H9 (cell line): ENCODE measurements around the gene SLC24A3. TPM values are rescaled to one million over a fixed set of nuclear protein-coding genes. Genes with fewer than 3 reads are reported as not detected.

Experiments
- DNase-seq: peaks from one replicate; pipeline ENCODE4 v3.0.0-alpha.2; 2017
- H2AFZ ChIP-seq: one replicate; pipeline ENCODE4 v1.6.1; 2013; ENCODE audit warnings: mild to moderate bottlenecking, low read length, control low read depth, moderate library complexity
- H2AK5ac ChIP-seq: 2 replicates; pipeline ENCODE4 v1.6.1; 2013; ENCODE audit warnings: low read length, control low read depth, mixed read lengths; ENCODE audit not compliant: insufficient read length
- H2BK120ac ChIP-seq: one replicate; pipeline ENCODE4 v1.6.1; 2013; ENCODE audit warnings: low read depth, mild to moderate bottlenecking, low read length, control low read depth, inconsistent platforms; ENCODE audit not compliant: poor library complexity, severe bottlenecking
- H2BK12ac ChIP-seq: 2 replicates; pipeline ENCODE4 v1.6.1; 2013; ENCODE audit warnings: low read length, control low read depth, mixed read lengths, low read depth; ENCODE audit not compliant: insufficient read length
- H2BK15ac ChIP-seq: 2 replicates; pipeline ENCODE4 v1.6.1; 2013; ENCODE audit warnings: low read depth, low read length, control low read depth
- H2BK20ac ChIP-seq: one replicate; pipeline ENCODE4 v1.6.1; 2013; ENCODE audit warnings: low read depth, mild to moderate bottlenecking, low read length, control low read depth, inconsistent platforms; ENCODE audit not compliant: poor library complexity, severe bottlenecking
- H2BK5ac ChIP-seq: 2 replicates; pipeline ENCODE4 v1.6.1; 2013; ENCODE audit warnings: low read length, control low read depth, mixed read lengths; ENCODE audit not compliant: insufficient read length
- H3K14ac ChIP-seq: 2 replicates; pipeline ENCODE4 v1.6.1; 2013; ENCODE audit warnings: low read length, control low read depth; ENCODE audit not compliant: insufficient read depth
- H3K18ac ChIP-seq: 2 replicates; pipeline ENCODE4 v1.6.1; 2013; ENCODE audit warnings: low read depth, mild to moderate bottlenecking, mixed read lengths, low read length, control low read depth; ENCODE audit not compliant: insufficient read length
- H3K23ac ChIP-seq: 2 replicates; pipeline ENCODE4 v1.6.1; 2013; ENCODE audit warnings: low read length, control low read depth, mixed read lengths, low read depth; ENCODE audit not compliant: insufficient read length
- H3K23me2 ChIP-seq: 2 replicates; pipeline ENCODE4 v1.6.1; 2013; ENCODE audit warnings: low read depth, mild to moderate bottlenecking, mixed read lengths, low read length, control low read depth; ENCODE audit not compliant: insufficient read length, poor library complexity, severe bottlenecking
- H3K27ac ChIP-seq: 2 replicates; pipeline ENCODE4 v1.5.1; 2013; ENCODE audit warnings: low read length, control low read depth, mixed read lengths, low read depth; ENCODE audit not compliant: insufficient read length
- H3K27me3 ChIP-seq: 2 replicates; pipeline ENCODE4 v1.6.1; 2013; ENCODE audit warnings: low read length, control low read depth, inconsistent platforms; ENCODE audit not compliant: insufficient read depth
- H3K4ac ChIP-seq: 2 replicates; pipeline ENCODE4 v1.6.1; 2013; ENCODE audit warnings: low read depth, mild to moderate bottlenecking, control low read depth, inconsistent platforms, low read length, moderate library complexity
- H3K4me1 ChIP-seq: 2 replicates; pipeline ENCODE4 v1.6.1; 2013; ENCODE audit warnings: low read length, control low read depth, inconsistent platforms; ENCODE audit not compliant: insufficient read depth
- H3K4me2 ChIP-seq: 2 replicates; pipeline ENCODE4 v1.6.1; 2013; ENCODE audit warnings: low read length, control low read depth, mixed read lengths; ENCODE audit not compliant: insufficient read length, insufficient read depth
- H3K56ac ChIP-seq: 2 replicates; pipeline ENCODE4 v1.6.1; 2013; ENCODE audit warnings: low read depth, mild to moderate bottlenecking, mixed read lengths, low read length, control low read depth; ENCODE audit not compliant: insufficient read length
- H3K79me1 ChIP-seq: 2 replicates; pipeline ENCODE4 v1.6.1; 2013; ENCODE audit warnings: low read depth, mild to moderate bottlenecking, moderate library complexity, low read length, control low read depth, inconsistent platforms; ENCODE audit not compliant: insufficient read depth, poor library complexity, severe bottlenecking
- H3K79me2 ChIP-seq: 2 replicates; pipeline ENCODE4 v1.6.1; 2013; ENCODE audit warnings: low read length, control low read depth, inconsistent platforms; ENCODE audit not compliant: insufficient read depth
- H3K9ac ChIP-seq: 2 replicates; pipeline ENCODE4 v1.6.1; 2013; ENCODE audit warnings: low read length, control low read depth, mixed read lengths; ENCODE audit not compliant: insufficient read length; ENCODE audit errors: extremely low read depth
- H3K9me3 ChIP-seq: one replicate; pipeline ENCODE4 v1.6.1; 2013; ENCODE audit warnings: low read depth, low read length, inconsistent platforms; ENCODE audit not compliant: control insufficient read depth
- H3T11ph ChIP-seq: one replicate; pipeline ENCODE4 v1.6.1; 2013; ENCODE audit warnings: mild to moderate bottlenecking, low read length, control low read depth, inconsistent platforms
- H4K20me1 ChIP-seq: one replicate; pipeline ENCODE4 v1.6.1; 2013; ENCODE audit not compliant: control insufficient read depth, insufficient read length, insufficient read depth
- H4K5ac ChIP-seq: 2 replicates; pipeline ENCODE4 v1.6.1; 2013; ENCODE audit warnings: low read depth, mild to moderate bottlenecking, mixed read lengths, low read length, control low read depth; ENCODE audit not compliant: insufficient read length
- H4K8ac ChIP-seq: replicated peaks from 2 replicates; pipeline ENCODE4 v1.6.1; 2013; ENCODE audit warnings: low read length, control low read depth, mixed read lengths, low read depth; ENCODE audit not compliant: insufficient read length
- H4K91ac ChIP-seq: 2 replicates; pipeline ENCODE4 v1.6.1; 2013; ENCODE audit warnings: low read depth, mild to moderate bottlenecking, moderate library complexity, mixed read lengths, low read length, control low read depth; ENCODE audit not compliant: insufficient read length
- H3K27ac Mint-ChIP-seq, 3 experiments: 2 replicates in 2 of 3; 3 replicates in 1 of 3; pipeline ENCODE4 v1.8.0; 2020 to 2021; ENCODE audit warnings: mixed read lengths in 3 of 3, mild to moderate bottlenecking in 1 of 3, moderate library complexity in 1 of 3
- H3K27me3 Mint-ChIP-seq: 2 replicates; pipeline ENCODE4 v1.8.0; 2021; ENCODE audit warnings: low read depth, mild to moderate bottlenecking, moderate library complexity, mixed read lengths
- H3K36me3 Mint-ChIP-seq, 3 experiments: 2 replicates in 2 of 3; 3 replicates in 1 of 3; pipeline ENCODE4 v1.8.0; 2020 to 2021; ENCODE audit warnings: low read depth in 3 of 3, mixed read lengths in 3 of 3; ENCODE audit not compliant: insufficient read depth in 1 of 3
- H3K4me1 Mint-ChIP-seq, 2 experiments: 2 replicates each; pipeline ENCODE4 v1.8.0; 2020; ENCODE audit warnings: mixed read lengths in 2 of 2
- H3K4me3 Mint-ChIP-seq, 2 experiments: 2 replicates in 1 of 2; 3 replicates in 1 of 2; pipeline ENCODE4 v1.8.0; 2020 to 2021; ENCODE audit warnings: mild to moderate bottlenecking in 2 of 2, mixed read lengths in 2 of 2, moderate library complexity in 1 of 2
- H3K9me3 Mint-ChIP-seq, 2 experiments: 2 replicates in 1 of 2; 3 replicates in 1 of 2; pipeline ENCODE4 v1.8.0; 2020; ENCODE audit warnings: mild to moderate bottlenecking in 2 of 2, mixed read lengths in 2 of 2, moderate library complexity in 1 of 2
- WGBS: extraction: QIAGEN DNeasy Blood & Tissue Kit; methylation state at CpG from one replicate; pipeline ENCODE4 v1.1.7; 2013; ENCODE audit warnings: missing lambda C conversion rate, low lambda C conversion rate, mixed read lengths; ENCODE audit not compliant: insufficient read length; ENCODE audit errors: extremely low coverage; 5-methylcytosine and 5-hydroxymethylcytosine counted together
- total RNA-seq: library from RNA; stranded (reverse); gene quantifications from 2 replicates; pipeline ENCODE4 v1.2.1, GENCODE V29; 2021
- TF ChIP-seq, protein P1 (sequence below): fragments of 200-600 bp; sonication (generic); conservative IDR thresholded peaks from 3 replicates; pipeline ENCODE4 v1.8.0; 2021; ENCODE audit warnings: antibody characterized with exemption, mild to moderate bottlenecking

The SLC24A3 gene
- total RNA-seq, 1 experiment from 2014 or later, result 0.83 TPM

DNA sequence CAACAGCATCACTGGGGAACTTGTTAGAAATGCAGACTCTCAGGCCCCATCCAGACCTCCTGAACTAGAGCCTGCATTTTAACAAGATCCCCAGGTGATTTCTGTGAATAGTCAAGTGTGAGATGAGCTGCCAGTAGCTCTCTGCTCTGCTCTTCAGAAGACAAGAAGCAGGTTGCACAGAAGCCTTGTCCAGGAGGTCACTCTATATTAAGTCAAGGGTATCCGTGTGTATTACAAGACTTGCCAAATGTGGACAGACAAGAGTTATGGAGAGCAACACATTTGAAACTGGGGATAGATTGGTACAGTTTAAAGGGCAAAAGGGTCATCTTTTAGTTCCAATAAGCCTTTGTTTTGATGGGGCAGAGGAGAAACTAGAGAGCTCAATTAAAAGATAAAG lies 522.4 kb downstream of the SLC24A3 start:
- Histone ChIP-seq H3K9me3 (no peaks in the 10 kb centered on the region), H3K27me3 (no peaks in the 10 kb centered on the region), H3K4me2 (no peak overlapping the region), H3K9ac (no peak overlapping the region), H2BK12ac (no peak overlapping the region), H3K14ac (no peak overlapping the region), H2AK5ac (no peak overlapping the region), H3K56ac (no peak overlapping the region), H3K79me1 (no peaks in the 10 kb centered on the region), H4K5ac (no peak overlapping the region), H3K4me1 (no peaks in the 10 kb centered on the region), H3K79me2 (no peaks in the 10 kb centered on the region), H3K23ac (no peak overlapping the region), H4K8ac (no peak overlapping the region), H3K23me2 (no peaks in the 10 kb centered on the region), H2BK20ac (no peak overlapping the region), H3K27ac (no peak overlapping the region), H2BK5ac (no peak overlapping the region), H3K18ac (no peak overlapping the region), H3K4ac (no peak overlapping the region), H2AFZ (no peak overlapping the region), H4K91ac (no peak overlapping the region), H2BK120ac (no peak overlapping the region), H4K20me1 (no peaks in the 10 kb centered on the region), H2BK15ac (no peak overlapping the region), H3T11ph (no peak overlapping the region)
- Mint-ChIP-seq H3K27me3 (no peaks in the 10 kb centered on the region), H3K9me3 (no peaks in the 10 kb centered on the region), H3K4me3 (no peak overlapping the region), H3K4me1 (peaks cover 8 to 11% of the 10 kb centered on the region in 2 experiments), H3K27ac (no peak overlapping the region), H3K36me3 (no peaks in the 10 kb centered on the region)
- no CpG with 5 or more reads among the region's 1 CpG for WGBS
- no peak for DNase-seq
- TF ChIP-seq, protein P1, sequence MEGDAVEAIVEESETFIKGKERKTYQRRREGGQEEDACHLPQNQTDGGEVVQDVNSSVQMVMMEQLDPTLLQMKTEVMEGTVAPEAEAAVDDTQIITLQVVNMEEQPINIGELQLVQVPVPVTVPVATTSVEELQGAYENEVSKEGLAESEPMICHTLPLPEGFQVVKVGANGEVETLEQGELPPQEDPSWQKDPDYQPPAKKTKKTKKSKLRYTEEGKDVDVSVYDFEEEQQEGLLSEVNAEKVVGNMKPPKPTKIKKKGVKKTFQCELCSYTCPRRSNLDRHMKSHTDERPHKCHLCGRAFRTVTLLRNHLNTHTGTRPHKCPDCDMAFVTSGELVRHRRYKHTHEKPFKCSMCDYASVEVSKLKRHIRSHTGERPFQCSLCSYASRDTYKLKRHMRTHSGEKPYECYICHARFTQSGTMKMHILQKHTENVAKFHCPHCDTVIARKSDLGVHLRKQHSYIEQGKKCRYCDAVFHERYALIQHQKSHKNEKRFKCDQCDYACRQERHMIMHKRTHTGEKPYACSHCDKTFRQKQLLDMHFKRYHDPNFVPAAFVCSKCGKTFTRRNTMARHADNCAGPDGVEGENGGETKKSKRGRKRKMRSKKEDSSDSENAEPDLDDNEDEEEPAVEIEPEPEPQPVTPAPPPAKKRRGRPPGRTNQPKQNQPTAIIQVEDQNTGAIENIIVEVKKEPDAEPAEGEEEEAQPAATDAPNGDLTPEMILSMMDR, result no peak
